Thymus (tissue), 11 donors: Measurements from ENCODE around the gene GLI3. TPM values are rescaled to one million over a fixed set of nuclear protein-coding genes. Genes with fewer than 3 reads are reported as not detected.
"Not testable (repeated sequence)": the region's sequence is repeated elsewhere in the genome, so short reads cannot be mapped to it uniquely, and the experiment has no call there.

ENCODE experiments used
- DNase-seq, 9 donors: peaks; one replicate each; pipeline ENCODE4 v3.0.0-alpha.2; 2013; ENCODE audit warnings: low spot score in 9 of 9, low read depth in 6 of 9, missing footprints in 1 of 9
- H3K27ac ChIP-seq, 2 donors: one replicate each; pipeline ENCODE4 v1.5.1; 2013; ENCODE audit warnings: control low read depth in 1 of 2, low read depth in 1 of 2, low read length in 1 of 2, mild to moderate bottlenecking in 1 of 2, moderate library complexity in 1 of 2
- H3K27me3 ChIP-seq, 2 donors: one replicate each; pipeline ENCODE4 v1.5.1; 2013; ENCODE audit warnings: low read length in 1 of 2; ENCODE audit not compliant: control insufficient read depth in 2 of 2, insufficient read depth in 1 of 2
- H3K36me3 ChIP-seq, 2 donors: one replicate each; pipeline ENCODE4 v1.5.1; 2013; ENCODE audit warnings: low read length in 1 of 2, mild to moderate bottlenecking in 1 of 2, moderate library complexity in 1 of 2; ENCODE audit not compliant: control insufficient read depth in 2 of 2, insufficient read depth in 2 of 2
- H3K4me1 ChIP-seq, 2 donors: one replicate each; pipeline ENCODE4 v1.5.1; 2013; ENCODE audit warnings: low read length in 2 of 2; ENCODE audit not compliant: control insufficient read depth in 2 of 2, insufficient read depth in 2 of 2
- H3K4me3 ChIP-seq, 2 donors: one replicate each; pipeline ENCODE4 v1.5.1; 2013; ENCODE audit warnings: low read length in 2 of 2, control low read depth in 1 of 2, mild to moderate bottlenecking in 1 of 2
- H3K9me3 ChIP-seq, 2 donors: one replicate each; pipeline ENCODE4 v1.5.1; 2013; ENCODE audit warnings: low read length in 1 of 2, mild to moderate bottlenecking in 1 of 2; ENCODE audit not compliant: control insufficient read depth in 2 of 2, insufficient read depth in 1 of 2
- WGBS: extraction: QIAGEN DNeasy Blood & Tissue Kit; methylation state at CpG from one replicate; pipeline ENCODE4 v1.1.7; 2013; 5-methylcytosine and 5-hydroxymethylcytosine counted together
- polyA plus RNA-seq: library from polyadenylated mRNA; stranded (reverse); fragments of 200-250 nt; gene quantifications from one replicate; pipeline ENCODE4 v1.2.3, GENCODE V29; 2013
- total RNA-seq: library from RNA; stranded (reverse); fragments of 120-200 nt; gene quantifications from one replicate; pipeline ENCODE4 v1.2.4, GENCODE V29; 2013
- donor health status: healthy.

Gene GLI3
- total and polyA plus RNA-seq, 2 donors: 3.1 to 3.2 TPM

DNA sequence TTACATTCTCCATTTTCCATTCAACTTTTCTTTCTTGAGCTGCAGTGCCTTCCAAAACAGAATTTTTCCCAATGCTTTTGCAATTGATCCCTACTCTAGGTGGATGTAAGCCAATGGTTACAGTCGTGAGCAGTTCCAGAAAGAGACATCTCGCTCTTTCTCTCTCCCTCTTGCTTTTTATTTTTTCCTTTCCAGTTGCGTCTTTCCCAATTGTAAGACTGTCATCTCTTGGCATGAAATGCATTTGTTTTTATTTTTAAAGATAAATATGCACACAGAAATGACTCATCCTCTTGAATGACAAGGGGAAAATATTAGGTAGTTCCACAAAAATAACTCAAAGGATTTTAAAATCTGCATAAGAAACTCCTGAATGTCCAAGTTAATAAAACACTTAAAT, 25.1 kb downstream of the GLI3 start:
- H3K4me1 ChIP-seq: no peaks in the 10 kb centered on the region
- no peaks in the 10 kb centered on the region for H3K9me3 ChIP-seq
- DNase-seq: no peak
- no peaks in the 10 kb centered on the region for H3K36me3 ChIP-seq
- 93% methylated on average over 3 of the region's 3 CpGs for WGBS
- H3K27ac ChIP-seq: no peak overlapping the region
- peaks cover 0 to 2% of the 10 kb centered on the region in 2 donors for H3K27me3 ChIP-seq
- H3K4me3 ChIP-seq: no peak overlapping the region

DNA sequence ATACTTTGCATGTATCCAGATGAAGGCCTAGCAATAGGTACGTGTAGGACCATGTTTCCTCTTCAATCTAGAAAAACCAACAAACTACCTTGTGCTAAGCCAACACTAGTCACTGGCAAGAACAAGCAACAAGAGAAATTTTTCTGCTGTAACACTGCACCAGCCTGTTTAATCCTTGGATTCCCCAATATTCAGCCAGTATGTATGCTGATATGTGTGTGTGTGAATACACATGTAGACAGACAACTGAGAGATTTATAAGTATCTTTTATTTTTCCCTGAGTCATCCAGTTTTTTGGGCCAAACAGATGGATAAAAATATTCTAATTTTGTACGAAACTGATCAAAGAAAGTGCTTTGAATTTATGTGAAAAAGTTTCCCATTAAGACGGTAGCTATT, 26.2 kb downstream of the GLI3 start:
- H3K27me3 ChIP-seq: peaks cover 0 to 2% of the 10 kb centered on the region in 2 donors
- H3K36me3 ChIP-seq: no peaks in the 10 kb centered on the region
- no peaks in the 10 kb centered on the region for H3K4me1 ChIP-seq
- no peaks in the 10 kb centered on the region for H3K9me3 ChIP-seq
- WGBS: 80% methylated on average over 3 of the region's 3 CpGs
- H3K27ac ChIP-seq: no peak overlapping the region
- H3K4me3 ChIP-seq: no peak overlapping the region
- DNase-seq: no peak

DNA sequence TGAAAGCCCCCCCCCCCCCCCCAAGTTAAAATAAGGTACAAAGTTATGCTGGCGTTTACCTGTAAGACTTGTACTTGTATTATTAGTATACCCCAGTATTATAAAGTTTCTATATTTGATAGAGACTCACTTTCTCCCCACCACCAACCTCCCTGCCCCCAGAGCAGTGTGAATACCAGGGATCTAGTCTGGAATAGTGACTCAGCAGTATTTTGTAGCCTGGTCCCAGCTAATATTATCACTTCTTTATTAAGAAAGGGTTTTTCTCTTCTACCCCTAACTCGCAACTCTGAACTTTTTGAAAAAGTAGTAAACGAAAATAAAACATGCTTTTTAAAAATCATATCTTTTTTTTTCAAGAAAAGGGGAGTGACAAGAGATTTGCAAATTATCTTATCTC, 26.7 kb downstream of the GLI3 start:
- Histone ChIP-seq H3K27ac (no peak overlapping the region), H3K4me1 (no peaks in the 10 kb centered on the region), H3K36me3 (no peaks in the 10 kb centered on the region), H3K4me3 (no peak overlapping the region), H3K9me3 (no peaks in the 10 kb centered on the region), H3K27me3 (peaks cover 0 to 2% of the 10 kb centered on the region in 2 donors)
- DNase-seq: no peak
- WGBS: 96% methylated on average over 3 of the region's 3 CpGs

DNA sequence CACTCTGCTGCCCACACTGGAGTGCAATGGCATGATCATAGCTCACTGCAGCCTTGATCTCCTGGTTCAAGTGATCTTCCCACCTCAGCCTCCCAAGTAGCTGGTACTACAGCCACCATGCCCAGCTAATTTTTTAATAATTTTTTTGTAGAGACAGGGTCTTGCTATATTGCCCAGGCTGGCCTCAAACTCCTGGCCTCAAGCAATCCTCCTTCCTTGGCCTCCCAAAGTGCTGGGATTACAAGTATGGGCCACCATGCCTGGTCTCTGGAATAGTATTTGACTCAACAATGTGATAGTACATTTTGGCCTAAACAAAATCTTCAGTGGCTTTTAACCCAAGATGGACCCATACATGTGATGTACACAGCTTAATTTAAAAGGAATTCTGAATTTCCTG, 27.9 kb downstream of the GLI3 start:
- not testable (repeated sequence) for H3K27me3 ChIP-seq, H3K4me3 ChIP-seq, H3K27ac ChIP-seq, DNase-seq, H3K4me1 ChIP-seq, H3K9me3 ChIP-seq, H3K36me3 ChIP-seq

DNA sequence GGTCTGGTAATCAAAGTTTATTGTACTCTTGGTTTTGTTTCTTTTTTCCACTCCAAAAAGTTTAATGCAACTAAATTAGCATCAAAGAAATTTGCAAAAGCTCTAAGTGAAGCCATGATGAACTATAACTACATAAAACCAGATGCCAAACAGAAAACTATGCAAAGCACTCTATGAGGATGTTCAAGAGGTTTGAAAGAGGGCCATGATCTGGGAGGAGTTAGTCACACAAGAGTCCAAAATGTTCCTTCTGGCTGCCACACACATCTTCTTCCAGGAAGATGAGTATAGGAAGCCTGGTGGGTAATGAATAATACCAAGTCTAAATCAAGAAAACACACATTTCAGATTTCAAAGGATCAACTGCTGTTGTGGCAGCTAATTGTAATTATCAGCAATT, 28.4 kb downstream of the GLI3 start:
- no peak for DNase-seq
- Histone ChIP-seq H3K36me3 (no peaks in the 10 kb centered on the region), H3K4me3 (no peak overlapping the region), H3K4me1 (no peaks in the 10 kb centered on the region), H3K27ac (no peak overlapping the region), H3K9me3 (no peaks in the 10 kb centered on the region), H3K27me3 (peaks cover 0 to 2% of the 10 kb centered on the region in 2 donors)

DNA sequence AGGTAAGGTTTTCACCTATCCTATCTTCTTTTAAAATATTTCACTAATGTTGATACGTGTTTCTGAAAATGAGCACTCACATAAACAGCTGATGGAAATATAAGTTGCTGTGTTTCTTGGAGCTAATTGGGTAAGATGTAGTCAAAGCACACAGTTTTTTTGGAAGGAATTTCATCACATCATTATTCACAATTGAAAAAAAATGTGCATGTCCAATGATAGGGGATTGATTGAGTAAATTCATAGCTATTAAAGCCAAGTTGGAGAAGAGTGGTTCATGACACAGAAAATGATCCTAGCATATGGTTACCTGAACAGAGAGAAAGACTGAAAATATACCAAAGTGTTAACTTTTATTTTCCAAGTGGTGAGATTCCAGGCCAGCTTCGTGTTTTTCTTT, 29.6 kb downstream of the GLI3 start:
- no peak for DNase-seq

DNA sequence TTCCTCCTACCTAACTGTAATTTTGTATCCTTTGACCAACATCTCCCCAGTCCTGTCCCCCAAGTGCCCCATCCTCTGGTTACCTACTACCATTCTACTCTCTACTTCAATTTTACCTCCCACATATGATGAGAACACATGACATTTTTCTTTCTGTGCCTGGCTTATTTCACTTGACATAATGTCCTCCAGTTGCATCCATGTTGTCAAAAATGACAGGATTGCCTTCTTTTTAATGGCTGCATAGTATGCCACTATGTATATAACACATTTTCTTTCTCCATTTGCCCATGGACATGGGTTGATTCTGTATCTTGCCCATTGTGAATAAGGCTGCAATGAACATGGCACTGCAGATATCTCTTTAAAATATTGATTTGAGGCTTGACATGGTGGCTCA, 33.7 kb downstream of the GLI3 start:
- Histone ChIP-seq H3K4me1 (peaks cover 6 to 11% of the 10 kb centered on the region in 2 donors), H3K9me3 (no peaks in the 10 kb centered on the region), H3K4me3 (no peak overlapping the region), H3K36me3 (no peaks in the 10 kb centered on the region), H3K27ac (no peak overlapping the region), H3K27me3 (no peaks in the 10 kb centered on the region)
- no peak for DNase-seq

More for the DNA sequence above, 29.6 kb downstream of the GLI3 start:
- 90% methylated on average over 2 of the region's 2 CpGs for WGBS
- Histone ChIP-seq H3K36me3 (no peaks in the 10 kb centered on the region), H3K4me3 (no peak overlapping the region), H3K4me1 (no peaks in the 10 kb centered on the region), H3K9me3 (no peaks in the 10 kb centered on the region), H3K27me3 (peaks cover 0 to 2% of the 10 kb centered on the region in 2 donors), H3K27ac (no peak overlapping the region)

DNA sequence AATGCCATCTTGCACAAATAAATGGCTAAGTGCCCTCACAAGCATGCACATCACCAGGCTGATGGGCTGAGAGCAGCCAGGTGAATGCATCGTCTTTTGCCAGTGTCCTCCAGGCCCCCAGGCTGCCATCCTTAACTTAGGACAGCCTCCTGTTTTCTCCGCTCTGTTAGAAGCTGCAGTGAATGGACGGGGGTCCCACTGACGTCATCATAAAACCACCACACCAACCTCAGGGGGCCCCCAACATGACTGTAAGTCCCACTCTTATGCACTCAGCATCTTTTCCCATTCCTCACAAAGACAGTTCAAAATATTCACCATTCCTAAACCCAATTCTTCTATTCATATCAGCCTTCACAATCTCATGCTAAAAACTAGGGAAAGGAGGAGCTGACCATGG, 34.4 kb downstream of the GLI3 start:
- DNase-seq: no peak
- Histone ChIP-seq H3K9me3 (no peaks in the 10 kb centered on the region), H3K4me3 (no peak overlapping the region), H3K27ac (no peak overlapping the region), H3K27me3 (no peaks in the 10 kb centered on the region), H3K4me1 (peaks cover 6 to 16% of the 10 kb centered on the region in 2 donors), H3K36me3 (no peaks in the 10 kb centered on the region)
- 95% methylated on average over 4 of the region's 4 CpGs for WGBS

DNA sequence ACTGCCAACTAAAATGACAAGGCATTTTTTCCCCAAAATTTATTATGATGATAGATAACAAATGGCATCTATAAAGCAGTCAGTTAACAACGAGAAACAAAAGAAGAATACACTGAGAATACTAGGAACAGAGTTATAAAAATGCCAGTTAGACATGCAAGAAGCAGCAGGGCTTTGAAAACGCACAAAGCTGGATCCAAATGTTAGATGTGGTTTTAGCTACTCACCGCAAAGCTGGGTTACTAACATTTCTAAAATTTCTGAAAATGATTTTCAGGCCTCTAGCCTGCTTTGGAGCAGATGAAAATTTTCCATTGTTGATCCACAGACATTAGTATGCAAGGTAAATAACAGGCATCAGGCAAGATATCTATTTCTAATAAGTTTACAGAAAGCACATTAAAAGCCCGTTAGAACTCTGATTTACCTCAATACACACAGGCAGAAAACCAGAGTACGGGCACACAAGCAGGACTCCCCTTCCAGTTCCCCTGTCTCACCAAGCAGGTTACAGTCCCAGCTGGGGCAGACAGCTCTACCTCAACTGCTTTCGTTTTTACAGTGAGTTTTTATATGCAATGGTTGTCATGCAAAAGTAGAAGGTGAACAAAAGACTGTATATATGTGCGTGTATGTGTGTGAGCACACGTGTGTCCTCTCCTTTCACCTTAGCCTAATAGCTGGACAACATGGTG, 37.9 kb downstream of the GLI3 start:
- 34% methylated on average over 8 of the region's 8 CpGs for WGBS
- peak; percentile 4 to 66 (median 15) for DNase-seq
- H3K4me3 ChIP-seq: no peak overlapping the region
- H3K27ac ChIP-seq: peak overlapping the region in 1 of 2 donors; percentile 51
- no peaks in the 10 kb centered on the region for H3K27me3 ChIP-seq
- no peaks in the 10 kb centered on the region for H3K9me3 ChIP-seq
- peaks cover 6 to 16% of the 10 kb centered on the region in 2 donors for H3K4me1 ChIP-seq
- H3K36me3 ChIP-seq: no peaks in the 10 kb centered on the region
